ENCODE measurements around the gene ARHGAP24.
"Not testable (repeated sequence)": the region's sequence is repeated elsewhere in the genome, so short reads cannot be mapped to it uniquely, and the experiment has no call there.

The ARHGAP24 gene

DNA sequence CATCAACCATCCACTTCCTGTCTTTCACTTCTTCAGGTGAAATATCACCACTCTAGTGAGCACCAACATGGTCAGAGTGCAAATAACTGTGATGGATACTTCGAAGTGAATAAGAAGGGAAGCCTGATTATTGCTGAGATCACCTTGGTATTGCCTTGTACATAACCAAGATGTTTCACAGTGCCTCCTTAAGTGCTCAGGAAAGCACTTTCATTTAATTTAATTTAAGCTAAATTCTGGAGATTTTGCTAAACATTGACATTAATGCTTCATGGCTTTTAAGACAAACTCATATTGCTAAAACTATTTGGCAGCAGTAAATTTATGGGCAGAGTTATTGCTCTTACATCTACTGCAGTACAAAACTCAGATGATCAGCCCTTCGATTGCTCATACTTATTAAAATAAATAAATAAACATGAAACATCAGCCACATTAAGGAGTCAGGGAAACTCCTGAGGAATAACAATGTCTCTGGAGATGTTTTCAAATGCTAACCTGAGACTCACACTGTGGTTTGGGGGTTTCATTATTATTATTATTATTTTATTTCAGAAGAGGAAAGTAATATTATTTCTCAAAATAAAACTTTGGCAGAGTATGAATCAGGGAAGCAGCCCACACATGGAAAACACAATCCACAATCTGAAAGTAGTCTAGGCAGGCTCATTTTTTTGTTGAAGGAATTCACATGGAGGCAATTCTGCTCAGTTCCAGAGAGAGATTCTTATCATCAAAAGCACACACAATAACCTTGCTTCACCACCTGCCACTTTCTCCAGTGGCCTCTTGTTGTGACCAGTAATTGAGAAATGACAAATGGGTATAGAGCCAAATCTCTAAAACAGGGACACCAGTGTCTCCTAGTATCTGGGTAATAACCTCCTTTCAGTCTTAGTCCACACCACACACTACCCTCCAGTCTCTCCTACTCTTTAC is 540.7 kb downstream of the ARHGAP24 start:
- DNase-seq (ENCODE audit: low read depth, low spot score), result no peak

DNA sequence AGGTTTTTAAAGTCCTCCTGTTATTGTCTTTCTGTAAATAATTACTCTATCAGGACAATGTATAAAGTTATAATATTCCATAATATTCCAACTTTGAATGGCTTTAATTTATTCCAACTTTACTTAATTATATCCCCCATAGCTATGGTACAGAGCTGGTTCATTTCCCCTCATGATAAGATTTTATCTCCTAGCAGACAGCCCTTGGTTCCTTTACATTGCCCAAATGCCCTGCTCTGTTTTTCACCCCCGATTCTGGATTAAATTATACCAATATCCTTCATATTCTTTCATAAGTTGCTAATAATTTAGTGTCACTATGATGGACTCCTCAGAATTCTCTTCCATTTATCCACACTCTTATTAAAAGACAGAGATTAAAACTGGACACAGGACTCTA is 544.4 kb downstream of the ARHGAP24 start:
- no peak for DNase-seq (ENCODE audit: low read depth, low spot score)

DNA sequence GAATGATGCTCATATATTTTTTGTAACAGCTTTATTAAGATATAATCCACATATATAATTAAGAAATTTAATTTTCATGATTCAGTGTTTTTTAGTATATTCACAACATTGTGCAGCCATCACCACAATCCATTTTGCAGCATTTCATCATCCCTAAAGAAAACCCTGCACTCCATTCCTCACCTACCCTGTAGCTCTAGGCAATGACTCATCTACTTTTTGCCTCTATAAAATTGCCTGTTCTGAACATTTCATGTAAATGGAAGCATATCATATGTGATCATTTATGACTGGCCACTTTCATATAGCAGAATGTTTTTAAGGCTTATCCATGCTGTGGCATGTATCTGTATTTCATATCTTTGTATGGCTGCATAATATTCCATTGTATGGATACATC is 545.0 kb downstream of the ARHGAP24 start:
- DNase-seq (ENCODE audit: low read depth, low spot score), result no peak

DNA sequence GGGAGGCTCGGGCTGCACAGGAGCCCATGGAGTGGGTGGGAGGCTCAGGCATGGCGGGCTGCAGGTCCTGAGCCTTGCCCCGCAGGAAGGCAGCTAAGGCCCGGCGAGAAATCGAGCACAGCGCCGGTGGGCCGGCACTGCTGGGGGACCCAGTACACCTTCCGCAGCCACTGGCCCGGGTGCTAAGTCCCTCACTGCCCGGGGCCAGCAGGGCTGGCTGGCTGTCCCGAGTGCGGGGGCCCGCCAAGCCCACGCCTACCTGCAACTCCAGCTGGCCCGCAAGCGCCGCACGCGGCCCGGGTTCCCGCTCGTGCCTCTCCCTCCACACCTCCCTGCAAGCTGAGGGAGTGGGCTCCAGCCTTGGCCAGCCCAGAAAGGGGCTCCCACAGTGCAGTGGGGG is 546.7 kb downstream of the ARHGAP24 start:
- not testable (repeated sequence) for DNase-seq (ENCODE audit: low read depth, low spot score)

DNA sequence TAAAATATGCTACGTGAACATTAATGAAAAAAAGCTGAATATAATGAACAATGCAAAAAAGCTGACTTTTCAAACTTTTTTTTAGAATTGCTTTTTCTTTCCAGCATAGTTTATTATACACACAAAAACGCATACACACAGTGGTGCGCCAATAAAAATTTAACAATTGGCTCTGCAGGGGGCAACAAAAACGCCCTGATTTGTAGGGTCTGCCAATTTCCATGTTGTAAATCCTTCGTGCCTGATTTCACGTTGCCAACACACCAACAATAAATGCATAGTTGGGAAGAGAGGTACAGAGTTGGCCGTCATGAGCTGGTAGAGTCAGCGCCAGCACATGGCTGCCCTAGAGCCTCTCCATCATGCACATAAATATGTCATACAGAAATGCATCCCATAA is 551.8 kb downstream of the ARHGAP24 start:
- no peak for DNase-seq (ENCODE audit: low read depth, low spot score)

DNA sequence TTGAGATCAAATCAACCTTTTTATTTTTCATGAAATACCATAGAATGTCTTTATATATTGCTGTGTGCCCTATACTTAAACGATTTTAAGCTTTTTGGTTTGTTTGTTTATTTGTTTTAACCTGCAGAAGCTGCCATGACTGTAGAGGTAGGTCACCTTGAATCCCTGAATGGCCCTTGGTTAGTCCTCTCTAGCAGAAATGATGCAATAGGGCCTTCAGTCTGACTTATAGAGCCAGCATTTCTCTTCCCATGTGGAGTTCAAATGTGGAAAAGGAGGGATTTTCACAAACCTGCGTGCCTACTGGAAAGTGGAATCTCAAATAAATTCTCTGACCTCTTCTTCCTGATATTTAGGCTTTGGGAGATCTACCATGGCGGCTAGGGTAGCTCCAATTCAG is 557.0 kb downstream of the ARHGAP24 start:
- DNase-seq (ENCODE audit: low read depth, low spot score), result no peak

DNA sequence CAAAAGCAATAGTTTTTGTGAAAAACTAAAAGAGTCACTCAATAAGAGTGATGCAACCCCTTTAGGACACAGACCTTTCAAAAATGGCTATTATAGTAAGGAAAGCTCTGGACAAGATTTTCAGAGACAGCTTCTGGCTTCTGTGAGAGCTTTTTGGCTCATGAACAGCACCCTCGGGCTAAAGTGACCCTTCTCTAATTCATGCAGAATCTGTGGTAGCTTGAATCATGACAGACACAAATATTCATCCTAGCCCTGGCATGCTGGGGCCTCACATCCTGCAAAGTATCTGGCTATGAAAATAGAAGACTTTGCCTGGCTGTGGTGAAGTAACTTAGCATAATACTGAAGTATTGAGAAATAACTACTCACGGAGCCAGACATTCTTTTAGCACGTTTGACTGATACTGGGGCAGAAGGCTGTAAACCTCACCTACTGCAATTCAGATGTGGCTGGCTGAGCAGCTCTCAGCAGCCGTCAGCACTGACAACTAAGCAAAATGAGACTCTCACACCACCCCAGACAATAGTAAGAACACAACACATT is 557.6 kb downstream of the ARHGAP24 start:
- no peak for DNase-seq (ENCODE audit: low read depth, low spot score)

DNA sequence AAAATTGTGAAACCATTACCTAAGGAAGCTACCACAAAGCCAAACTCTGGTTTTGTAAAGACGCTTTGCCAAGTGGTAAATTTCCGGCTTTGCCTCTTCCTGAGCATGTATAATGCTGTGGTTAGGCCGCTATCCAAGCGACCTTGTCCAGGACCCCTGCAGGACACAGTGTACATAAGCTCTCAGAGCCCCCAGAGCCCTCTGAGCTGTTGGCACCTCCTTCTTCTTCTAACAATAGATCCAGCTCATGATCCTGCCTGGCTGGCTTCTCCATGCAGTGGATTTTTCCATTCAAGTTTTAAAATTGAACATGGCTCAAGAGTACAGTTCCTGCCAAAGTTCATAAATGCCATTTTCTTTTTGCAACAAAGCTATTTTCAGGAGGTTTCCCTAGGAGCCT is 558.2 kb downstream of the ARHGAP24 start:
- no peak for DNase-seq (ENCODE audit: low read depth, low spot score)

DNA sequence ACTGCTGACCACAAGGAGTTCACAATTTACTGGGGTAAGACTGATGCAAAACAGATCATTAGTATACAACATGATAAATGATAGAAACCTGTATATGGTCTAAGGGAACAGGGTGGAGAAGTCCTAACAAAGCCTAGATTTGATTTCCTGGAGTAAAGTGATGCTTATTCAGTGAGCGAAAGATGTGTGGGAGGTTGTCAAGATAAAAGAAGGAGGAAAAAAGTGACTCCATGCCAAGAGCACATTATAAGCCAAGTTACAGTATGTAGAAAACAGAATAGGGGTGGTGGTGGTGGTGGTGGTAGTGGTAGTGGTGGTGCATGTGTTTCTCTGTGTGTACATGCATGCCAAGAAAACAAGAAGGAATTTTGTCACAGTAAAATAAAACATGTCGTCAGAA is 559.7 kb downstream of the ARHGAP24 start:
- no peak for DNase-seq (ENCODE audit: low read depth, low spot score)

DNA sequence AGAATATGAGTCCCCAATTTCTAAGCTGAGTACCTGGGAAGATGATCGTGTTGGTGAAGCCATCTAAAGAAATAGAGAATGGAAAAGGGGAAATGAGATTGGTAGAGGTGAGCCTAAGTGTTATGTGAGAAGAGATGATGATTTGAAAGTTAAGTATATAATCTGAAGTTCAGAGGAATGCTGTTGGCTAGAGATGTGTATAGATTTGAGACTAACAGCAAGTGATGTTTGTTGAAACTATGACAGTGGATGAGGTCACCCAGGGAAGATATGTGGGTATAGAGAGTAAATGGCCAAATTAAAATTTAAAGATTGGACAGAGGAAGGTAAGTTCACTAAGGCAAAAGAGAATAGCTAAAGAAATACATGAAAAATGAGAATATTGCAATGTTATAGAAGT is 560.7 kb downstream of the ARHGAP24 start:
- no peak for DNase-seq (ENCODE audit: low read depth, low spot score)

DNA sequence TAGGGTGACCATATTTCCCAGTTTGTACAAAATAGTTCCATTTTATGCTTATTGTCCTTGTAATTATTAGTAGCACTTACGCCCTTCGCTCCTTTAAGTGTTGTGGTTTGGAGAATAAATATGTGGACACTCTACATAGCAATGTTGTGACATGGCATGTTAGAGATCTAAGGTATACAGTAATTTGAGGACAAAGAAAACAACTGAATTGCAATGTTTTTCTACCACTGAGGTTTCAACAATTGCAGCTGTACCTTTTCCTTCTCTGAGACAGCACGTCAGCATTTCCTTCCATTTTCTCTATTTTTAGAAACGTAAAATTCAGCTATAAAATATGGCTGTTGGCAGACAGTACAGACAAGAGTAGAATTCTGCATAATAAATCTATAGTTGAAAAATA is 561.8 kb downstream of the ARHGAP24 start:
- DNase-seq (ENCODE audit: low read depth, low spot score), result no peak

DNA sequence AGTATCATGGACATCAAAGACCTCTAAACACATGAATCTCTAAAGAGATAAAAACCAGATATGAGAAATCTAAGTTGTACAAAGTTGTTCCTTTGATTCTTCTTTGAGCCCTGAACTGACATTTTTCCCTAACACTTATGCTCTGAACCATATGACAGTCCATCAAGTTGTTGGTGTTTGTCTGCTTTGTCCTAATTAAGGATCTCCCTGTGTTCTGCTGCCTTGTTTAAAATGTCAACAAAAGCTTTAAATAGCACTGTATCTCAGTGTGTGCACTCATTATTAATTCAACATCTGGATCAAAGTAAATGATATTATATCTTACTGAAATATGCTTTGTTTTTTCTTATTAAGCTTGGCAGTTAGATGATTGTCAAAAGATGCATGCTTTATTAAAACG is 563.1 kb downstream of the ARHGAP24 start:
- DNase-seq (ENCODE audit: low read depth, low spot score), result no peak

DNA sequence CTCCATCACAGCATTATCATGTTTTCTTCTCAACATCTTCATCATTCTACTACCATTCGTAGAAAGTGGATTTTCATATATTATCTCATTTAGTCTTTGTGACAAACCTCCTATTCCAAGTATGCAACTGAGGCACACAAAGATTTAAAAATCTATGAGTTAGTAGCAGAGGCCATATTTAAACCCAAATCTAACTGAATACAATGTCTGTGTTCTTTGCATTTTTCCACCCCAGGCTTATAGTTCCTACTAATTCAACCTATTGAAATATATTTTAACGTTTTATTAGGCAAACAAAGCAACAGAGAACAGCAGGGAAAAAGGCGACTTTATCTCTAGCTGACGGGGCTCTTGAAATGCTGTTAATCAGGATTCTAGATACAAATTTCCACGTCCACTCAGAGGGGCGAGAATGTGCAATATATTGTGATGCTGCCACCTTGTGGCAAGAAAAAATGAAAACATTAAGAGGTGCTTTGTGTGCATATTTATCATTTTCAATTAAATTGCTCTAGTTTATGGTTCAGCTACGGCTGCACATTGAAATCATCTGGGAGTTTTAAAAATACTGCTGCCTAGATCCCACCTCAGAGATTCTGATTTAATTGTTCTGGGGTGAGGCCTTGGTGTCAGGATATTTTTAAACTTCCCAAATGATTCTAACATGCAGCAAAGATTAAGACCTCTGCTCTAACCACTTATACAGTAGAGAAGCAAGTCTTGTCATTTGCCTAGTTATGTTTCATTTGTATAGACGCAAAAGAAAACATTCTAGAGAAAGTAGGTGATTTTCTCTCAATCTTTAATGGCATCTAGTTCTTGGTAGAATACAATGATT is 569.0 kb downstream of the ARHGAP24 start:
- no peak for DNase-seq (ENCODE audit: low read depth, low spot score)

DNA sequence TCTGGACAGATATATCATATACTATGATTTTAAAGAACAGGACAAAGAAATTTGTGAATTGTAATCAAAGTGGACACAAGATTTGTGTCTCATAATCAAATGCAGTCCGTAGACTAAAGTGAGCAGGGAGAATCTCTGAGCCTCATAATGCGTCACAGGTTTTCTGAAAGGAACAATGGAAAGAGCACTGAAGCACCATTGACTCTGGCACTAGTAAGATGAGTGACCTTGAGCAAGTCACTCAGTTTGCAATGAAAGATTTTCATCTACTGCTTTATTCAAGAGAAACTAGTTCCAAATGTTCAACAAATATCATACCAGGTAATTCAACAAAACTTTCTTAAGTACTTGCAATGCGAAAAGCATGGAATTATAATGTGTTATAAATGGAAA is 569.6 kb downstream of the ARHGAP24 start:
- no peak for DNase-seq (ENCODE audit: low read depth, low spot score)

DNA sequence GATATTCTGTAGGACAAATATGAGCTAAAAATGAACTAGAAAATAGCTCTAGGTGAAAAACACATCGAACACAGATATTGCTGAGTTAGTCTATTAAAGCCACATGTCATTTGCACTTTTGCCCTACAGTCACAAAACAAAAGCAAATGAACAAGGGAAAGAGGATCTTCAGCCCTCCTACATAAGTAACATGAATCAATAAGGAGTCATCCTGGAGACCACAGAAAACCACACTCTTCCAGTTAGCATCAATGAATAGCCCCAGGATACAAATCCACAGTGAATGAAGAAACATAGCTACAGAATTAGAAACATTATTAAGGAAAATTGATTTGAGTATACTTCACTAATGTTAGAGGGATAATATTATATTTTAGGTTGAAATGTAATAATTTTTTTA is 573.5 kb downstream of the ARHGAP24 start:
- no peak for DNase-seq (ENCODE audit: low read depth, low spot score)

DNA sequence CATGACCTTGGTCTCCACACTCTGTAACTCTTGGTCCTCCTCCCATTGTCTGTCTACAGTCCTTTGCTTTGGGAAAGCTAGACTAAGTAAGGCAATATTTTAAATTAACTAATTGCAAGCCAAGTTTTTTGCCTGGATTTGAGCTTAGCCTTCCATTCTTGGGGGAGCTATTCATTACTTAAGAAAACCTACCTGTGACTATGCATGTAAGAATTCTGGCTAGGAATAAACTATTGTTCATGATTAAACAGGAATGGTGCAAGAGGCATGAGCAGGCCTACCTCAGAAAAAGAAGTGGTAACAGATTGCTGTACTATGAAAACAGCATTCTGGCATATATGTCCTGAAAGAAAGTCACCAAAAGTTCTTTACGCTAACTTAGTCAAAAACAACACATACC is 575.5 kb downstream of the ARHGAP24 start:
- DNase-seq (ENCODE audit: low read depth, low spot score), result no peak
